ENCODE measurements around the gene TMEM38B.
"Not testable (repeated sequence)": the region's sequence is repeated elsewhere in the genome, so short reads cannot be mapped to it uniquely, and the experiment has no call there.

TMEM38B gene

GRCh38 chr9:105728230-105728629 lies 33.9 kb downstream of the TMEM38B start:
- DNase-seq, result not testable (repeated sequence)

DNA sequence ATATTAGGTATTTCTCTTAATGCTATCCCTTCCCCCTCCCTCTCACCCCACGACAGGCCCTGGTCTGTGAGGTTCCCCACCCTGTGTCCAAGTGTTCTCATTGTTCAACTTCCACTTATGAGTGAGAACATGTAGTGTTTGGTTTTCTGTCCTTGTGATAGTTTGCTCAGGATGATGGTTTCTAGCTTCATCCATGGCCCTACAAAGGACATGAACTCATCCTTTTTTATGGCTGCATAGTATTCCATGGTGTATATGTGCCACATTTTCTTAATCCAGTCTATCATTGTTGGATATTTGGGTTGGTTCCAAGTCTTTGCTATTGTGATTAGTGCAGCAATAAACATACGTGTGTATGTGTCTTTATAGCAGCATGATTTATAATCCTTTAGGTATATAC lies 37.1 kb downstream of the TMEM38B start:
- not testable (repeated sequence) for DNase-seq

GRCh38 chr9:105735366-105735765 lies 41.0 kb downstream of the TMEM38B start:
- DNase-seq, result no peak

- no peak for DNase-seq
Measured at GRCh38 chr9:105737205-105737604, 42.9 kb downstream of the TMEM38B start.

DNA sequence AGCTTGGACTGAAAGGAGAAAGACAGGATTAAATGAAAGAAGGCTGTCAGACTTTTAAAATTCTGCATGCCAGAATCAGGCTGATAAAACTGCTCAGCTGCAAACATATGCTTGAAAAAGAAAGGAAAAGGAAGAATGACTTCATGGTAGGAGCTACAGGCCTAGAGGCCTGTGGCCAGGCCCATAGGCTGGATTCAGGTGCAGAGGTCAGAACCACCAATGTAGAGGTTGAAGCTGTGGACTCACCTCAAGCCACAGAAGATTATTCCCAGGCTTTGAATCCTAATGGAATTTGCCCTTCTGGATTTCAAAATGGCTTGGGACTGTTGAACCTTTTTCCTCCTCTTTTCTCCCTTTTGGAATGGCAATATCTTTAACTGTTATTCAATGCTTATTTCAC lies 47.7 kb downstream of the TMEM38B start:
- no peak for DNase-seq

GRCh38 chr9:105747325-105747724 lies 53.0 kb downstream of the TMEM38B start:
- DNase-seq, result not testable (repeated sequence)

GRCh38 chr9:105751761-105752160 lies 57.4 kb downstream of the TMEM38B start:
- DNase-seq, result no peak

GRCh38 chr9:105757496-105758251 lies 63.3 kb downstream of the TMEM38B start:
- DNase-seq, result no peak

DNA sequence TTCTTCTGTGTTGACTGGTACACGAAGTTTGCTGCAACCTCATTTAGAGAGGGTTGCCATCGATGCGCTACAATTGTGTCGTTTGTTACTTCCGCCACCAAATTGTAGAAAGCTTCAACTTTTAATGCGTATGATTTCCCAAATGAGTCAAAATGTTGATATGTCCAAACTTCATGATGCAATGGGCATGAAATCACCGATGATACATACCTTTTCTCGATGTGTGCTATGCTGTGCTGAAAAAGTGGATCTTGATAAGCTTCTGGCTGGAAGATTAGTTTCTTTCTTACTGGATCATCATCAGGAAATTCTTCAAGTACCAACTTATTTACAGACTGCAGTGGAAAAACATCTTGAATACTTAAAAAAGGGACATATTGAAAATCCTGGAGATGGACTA lies 65.7 kb downstream of the TMEM38B start:
- no peak for DNase-seq

GRCh38 chr9:105782561-105783494 lies 88.5 kb downstream of the TMEM38B start:
- not testable (repeated sequence) for DNase-seq

GRCh38 chr9:105783495-105783872 lies 89.1 kb downstream of the TMEM38B start:
- DNase-seq, result not testable (repeated sequence)

GRCh38 chr9:105786796-105787195 lies 92.5 kb downstream of the TMEM38B start:
- DNase-seq, result not testable (repeated sequence)

- DNase-seq, result no peak
Measured at GRCh38 chr9:105816202-105816744, 121.9 kb downstream of the TMEM38B start.

DNA sequence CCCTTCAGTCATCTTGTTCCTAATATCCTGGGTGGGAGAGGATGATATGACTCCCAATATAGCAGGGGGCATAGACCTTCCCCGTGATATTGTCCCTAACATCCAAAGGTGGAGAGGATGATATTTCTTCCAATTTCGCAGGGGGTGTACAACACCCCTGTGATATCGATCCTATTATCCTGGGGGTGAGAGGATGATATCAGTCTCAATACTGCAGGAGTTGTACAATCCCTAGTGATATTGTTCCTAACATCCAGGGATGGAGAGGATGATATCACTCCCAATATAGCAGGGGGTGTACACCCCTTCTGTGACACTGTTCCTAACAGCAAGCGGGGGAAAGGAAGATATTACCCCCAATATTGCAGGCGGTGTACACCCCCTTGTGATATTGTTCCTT lies 122.6 kb downstream of the TMEM38B start:
- no peak for DNase-seq

- no peak for DNase-seq
Measured at GRCh38 chr9:105818903-105819302, 124.6 kb downstream of the TMEM38B start.

DNA sequence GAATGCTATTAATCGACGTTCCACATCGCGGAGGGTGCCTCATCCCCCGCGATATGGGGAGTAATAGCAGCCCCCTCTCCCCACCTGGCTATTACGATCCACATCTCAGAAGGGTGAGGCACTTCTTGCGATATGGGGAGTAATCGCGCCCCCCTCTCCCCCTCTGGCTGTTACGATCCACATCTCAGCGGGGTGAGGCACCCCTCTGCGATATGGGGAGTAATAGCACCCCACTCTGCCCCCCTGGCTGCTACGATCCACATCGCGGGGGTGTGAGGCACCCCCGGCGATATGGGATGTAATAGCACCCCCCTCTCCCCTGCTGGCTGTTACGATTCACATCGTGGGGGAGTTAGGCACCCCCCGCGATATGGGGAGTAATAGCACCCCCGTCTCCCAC lies 128.5 kb downstream of the TMEM38B start:
- no peak for DNase-seq

Measured in NCI-H748 treated with DMSO at 0.1 percent for 48 hours (cell line).